ENCODE data around the gene LRRC3B.

The LRRC3B gene

DNA sequence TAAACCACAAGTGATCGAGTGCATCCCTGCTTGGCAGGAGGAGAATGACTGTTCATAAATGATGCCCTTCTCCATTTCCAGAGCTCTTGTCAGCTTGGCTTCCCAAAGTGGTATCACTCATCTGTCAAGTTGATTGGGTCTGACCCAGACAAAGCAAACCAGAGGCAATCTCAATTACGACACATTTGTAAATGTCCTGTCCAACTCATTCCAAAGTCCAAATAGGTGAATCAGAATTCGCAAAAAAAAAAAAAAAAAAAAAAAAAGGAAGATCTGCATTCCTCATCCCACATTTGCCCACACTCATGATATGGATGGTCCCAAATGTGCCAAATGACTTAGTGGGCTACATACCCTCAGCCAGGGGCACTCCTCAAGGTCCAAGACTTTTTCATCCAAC is 91.9 kb downstream of the LRRC3B start:
- DNase-seq = no peak

- no peak for DNase-seq
These were observed 92.9 kb downstream of the LRRC3B start for GRCh38 chr3:26715431-26715830.

DNA sequence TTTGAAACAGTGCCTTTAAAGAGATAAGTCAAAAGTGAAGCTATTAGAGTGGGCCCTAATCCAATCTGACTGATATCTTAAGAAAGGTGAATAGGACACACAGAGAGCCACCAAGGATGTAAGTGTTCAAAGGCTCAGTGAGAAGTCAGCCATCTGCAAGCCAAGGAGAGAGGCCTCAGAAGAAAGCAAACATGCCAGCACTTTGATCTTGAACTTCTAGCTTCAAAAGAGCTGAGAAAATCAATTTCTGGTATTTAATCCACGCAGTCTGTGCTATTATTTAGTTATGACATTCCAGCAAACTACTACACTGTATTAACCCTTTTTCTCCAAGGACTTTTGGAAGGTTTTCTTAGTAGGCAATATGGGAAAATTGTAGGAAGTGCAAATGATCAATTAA is 95.7 kb downstream of the LRRC3B start:
- no peak for DNase-seq

GRCh38 chr3:26719134-26719533 is 96.6 kb downstream of the LRRC3B start:
- no peak for DNase-seq

- DNase-seq = no peak
These were observed 98.5 kb downstream of the LRRC3B start for GRCh38 chr3:26721047-26721446.

DNA sequence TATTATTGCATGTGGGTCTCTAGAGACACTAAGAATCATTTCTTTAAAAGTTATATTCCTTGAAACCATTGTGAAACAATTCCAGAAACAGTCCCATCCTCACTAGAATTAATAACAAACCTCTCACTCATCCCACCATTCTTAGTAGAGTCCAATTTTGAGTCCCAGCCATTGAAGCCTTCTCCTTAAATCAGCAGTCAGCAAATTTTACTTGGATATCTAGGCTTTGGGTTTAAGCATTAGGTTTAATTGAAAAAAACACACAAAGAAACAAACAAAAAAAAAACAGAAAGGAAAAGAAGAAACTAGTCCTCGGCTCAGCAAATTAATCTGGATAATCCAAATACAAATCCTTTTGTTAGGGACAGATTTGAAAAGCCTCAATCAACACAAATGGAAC is 109.3 kb downstream of the LRRC3B start:
- no peak for DNase-seq

DNA sequence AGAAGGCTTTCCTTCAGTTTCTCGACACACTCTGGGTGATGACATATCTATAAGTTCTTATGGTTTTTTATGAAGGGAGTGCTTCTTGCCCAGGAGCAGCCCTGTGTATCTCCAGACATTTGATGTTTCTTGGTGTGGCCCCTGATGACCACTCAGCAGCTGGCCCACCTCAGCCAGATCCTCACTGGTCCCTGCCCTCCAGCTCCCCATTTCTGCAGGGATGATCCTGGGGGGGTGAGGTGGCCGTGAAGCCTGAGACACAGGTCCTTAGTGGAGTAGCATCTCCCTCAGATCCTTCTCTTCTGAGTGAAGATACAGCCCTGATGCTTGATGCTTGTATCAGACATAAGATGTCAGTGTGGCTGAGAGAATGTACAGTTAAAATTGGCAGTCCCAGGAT is 127.7 kb downstream of the LRRC3B start:
- no peak for DNase-seq

- no peak for DNase-seq
These were observed 129.9 kb downstream of the LRRC3B start for GRCh38 chr3:26752466-26752865.

DNA sequence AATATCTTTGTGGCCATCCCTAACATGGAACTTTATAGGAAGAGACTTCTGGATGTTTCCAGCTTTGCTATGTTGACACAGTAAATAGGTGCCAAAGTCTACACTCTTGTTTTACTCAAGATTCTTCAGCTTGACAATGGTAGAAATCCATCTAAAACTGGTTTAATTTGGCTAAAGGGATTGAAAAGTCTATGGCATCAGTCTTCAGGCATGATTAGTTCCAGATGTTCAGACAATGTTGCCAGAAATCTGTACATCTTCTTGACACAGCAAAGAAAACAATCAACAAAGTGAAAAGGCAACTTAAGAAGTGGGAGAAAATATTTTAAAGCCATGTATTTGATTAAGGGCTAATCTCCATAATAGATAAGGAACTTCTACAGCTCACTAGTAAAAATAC is 130.5 kb downstream of the LRRC3B start:
- DNase-seq = no peak

DNA sequence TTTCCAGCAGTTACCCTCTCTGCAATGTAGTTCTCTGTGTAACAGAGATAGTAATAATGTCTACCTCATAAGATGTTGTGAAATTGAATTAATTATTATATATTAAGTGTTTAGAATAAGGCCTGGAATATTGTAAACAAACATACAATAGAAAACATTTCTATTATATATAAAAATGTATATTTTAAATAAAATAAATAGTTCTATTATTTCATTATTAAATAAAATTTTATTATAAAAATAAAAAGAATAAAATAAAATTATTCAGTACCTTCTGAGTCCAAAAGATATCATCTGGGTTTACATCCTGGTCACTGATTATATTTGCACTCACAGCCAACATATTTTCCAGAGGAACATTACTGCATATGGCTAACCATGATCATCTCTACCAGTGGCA is 135.4 kb downstream of the LRRC3B start:
- DNase-seq = no peak
